Pancreas (tissue), 10 donors: ENCODE data around the gene DDX5. TPM values are rescaled to one million over a fixed set of nuclear protein-coding genes. Genes with fewer than 3 reads are reported as not detected.
A peak's percentile ranks its signal among the peaks of the same experiment; 100 is the strongest.

Source experiments
- ATAC-seq, 4 donors: fragments of 200-7000 bp; cut with Tn5 transposase; one replicate each; pipeline versions ENCODE4 v1.8.0 to v1.9.1; 2020; ENCODE audit warnings: mild to moderate bottlenecking in 4 of 4, moderate library complexity in 4 of 4
- DNase-seq, 6 donors: peaks; one replicate each; pipeline ENCODE4 v3.0.0-alpha.2; 2020
- FAIRE-seq: peaks from 2 replicates; lab custom pipeline; 2012; peaks lifted over from hg19 to GRCh38; lab: Jason Lieb, UNC
- H3K27ac ChIP-seq, 4 donors: fragments of 200-600 bp; sonication (generic); 1 replicate in 3 of 4; 2 replicates in 1 of 4; pipeline versions ENCODE4 v1.5.0 to v1.8.0; 2020
- H3K27me3 ChIP-seq, 4 donors: fragments of 200-600 bp; one replicate each; pipeline ENCODE4 v1.8.0; 2021
- H3K36me3 ChIP-seq, 3 donors: fragments of 200-600 bp; sonication (generic) in 1 of 3; one replicate each; pipeline versions ENCODE4 v1.5.0 to v1.8.0; 2020 to 2021
- H3K4me1 ChIP-seq, 3 donors: fragments of 200-600 bp; one replicate each; pipeline ENCODE4 v1.8.0; 2021
- H3K4me3 ChIP-seq, 4 donors: fragments of 200-600 bp; sonication (generic) in 2 of 4; one replicate each; pipeline versions ENCODE4 v1.5.0 to v1.8.0; 2020 to 2021
- H3K9me3 ChIP-seq, 4 donors: fragments of 200-600 bp; one replicate each; pipeline ENCODE4 v1.8.0; 2021
- CTCF ChIP-seq, 4 donors: fragments of 200-600 bp; sonication (generic) in 3 of 4; IDR thresholded peaks; one replicate each; pipeline versions ENCODE4 v1.5.0 to v1.8.0; 2021; ENCODE audit warnings: antibody characterized with exemption in 4 of 4
- WGBS, 2 donors: extraction: QIAGEN DNeasy Blood & Tissue Kit; methylation state at CpG; one replicate each; pipeline ENCODE4 v1.1.7; 2013; 5-methylcytosine and 5-hydroxymethylcytosine counted together
- intact Hi-C, 3 donors: fragments of 100-400 bp; cut with DNase I; formaldehyde crosslinking; loops; one replicate each; pipeline versions ENCODE4 v1.11.1 to v1.14.2; 2022
- polyA plus RNA-seq, 2 donors: library from polyadenylated mRNA; stranded (reverse); fragments of 200-250 nt; gene quantifications; one replicate each; pipeline ENCODE4 v1.2.3, GENCODE V29; 2013
- total RNA-seq, 6 donors: library from RNA; stranded (reverse); fragmentation: NEBNext Ultra II Directional in 4 of 6; extraction: Animal tissue kit (Norgen Biotek cat#: 25700) in 4 of 6; gene quantifications; one replicate each; pipeline versions ENCODE4 v1.2.1 to v1.2.4, GENCODE V29; 2021 to 2023
- donor health status: healthy with polysubstance abuse.
- donor health status: DM: no; HTN: no; CAD: no; lungs with moderate emphysema.
- donor health status: DM: no; HTN: no; CAD: no.
- donor health status: control.
- donor health status: control.
- donor health status: Bipolar disorder and iron deficiency.
- donor health status: DM: yes; HTN: yes; CAD: no.
- donor health status: DM: no; HTN: no; CAD: no.
- donor health status: DM: no; HTN: no; CAD: no.
- donor health status: DM: yes; HTN: yes; CAD: no.

Gene DDX5
- total and polyA plus RNA-seq, 8 donors, result 145 to 398 (median 229) TPM

DNA sequence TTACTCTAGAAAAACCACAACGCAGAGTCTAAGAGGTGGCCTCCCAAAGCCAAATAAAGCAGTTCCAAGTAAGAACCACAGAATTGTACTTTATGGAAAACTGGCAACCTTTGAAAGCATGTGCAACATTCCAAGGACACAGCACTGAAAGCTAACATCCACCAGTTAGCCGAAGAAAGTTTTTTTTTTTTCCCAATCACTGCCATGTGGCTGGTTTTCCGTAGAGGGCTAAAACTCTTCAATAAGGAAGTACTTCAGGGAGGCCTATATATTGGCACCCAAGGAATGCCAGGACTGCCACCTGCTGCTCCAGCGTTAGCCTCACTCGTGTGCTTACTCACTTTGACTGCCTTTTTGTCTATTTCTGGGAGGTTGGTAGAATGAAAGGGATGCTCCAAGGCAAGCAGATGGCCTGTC, 25.9 kb upstream of the DDX5 start:
- TF ChIP-seq CTCF (IDR thresholded peaks at IDR 0.05), result no peak
- H3K4me1 ChIP-seq, result peaks cover 0 to 6% (median 0%) of the 10 kb centered on the region in 3 donors
- no peaks in the 10 kb centered on the region for H3K9me3 ChIP-seq
- FAIRE-seq (no peak), ATAC-seq (peak; percentile 35 to 76 (median 56)), DNase-seq (no peak)
- no peak overlapping the region for H3K4me3 ChIP-seq
- H3K27ac ChIP-seq, result no peak overlapping the region
- H3K27me3 ChIP-seq, result no peaks in the 10 kb centered on the region
- peaks cover 10 to 65% (median 41%) of the 10 kb centered on the region in 3 donors for H3K36me3 ChIP-seq
- WGBS, 2 donors, result 38 to 47% methylated on average over 5 of the region's 5 CpGs
- intact Hi-C loops, result no loop called here

DNA sequence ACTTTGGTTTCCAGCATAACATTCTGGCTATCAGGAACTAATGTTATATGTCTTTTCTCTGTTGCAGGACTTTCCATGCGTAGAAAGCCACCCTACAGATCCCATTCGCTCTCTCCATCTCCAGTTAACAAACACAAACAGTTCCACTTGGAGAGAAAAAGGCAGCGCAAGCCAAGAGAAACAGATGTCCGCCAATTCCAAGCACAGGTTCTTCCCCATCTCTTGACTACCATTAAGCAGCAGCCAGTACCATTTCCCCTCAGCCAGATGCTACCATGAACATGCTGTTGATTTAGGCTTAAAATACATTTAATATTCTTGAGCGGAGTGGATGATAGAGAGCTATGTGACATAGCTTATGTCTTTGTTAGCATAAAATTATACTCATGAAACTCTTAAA, 23.1 kb upstream of the DDX5 start:
- DNase-seq, result no peak
- H3K4me1 ChIP-seq, result peaks cover 0 to 6% (median 0%) of the 10 kb centered on the region in 3 donors
- H3K27ac ChIP-seq, result no peak overlapping the region
- FAIRE-seq, result no peak
- H3K36me3 ChIP-seq, result peaks cover 10 to 83% (median 46%) of the 10 kb centered on the region in 3 donors
- H3K27me3 ChIP-seq, result no peaks in the 10 kb centered on the region
- H3K4me3 ChIP-seq, result no peak overlapping the region
- H3K9me3 ChIP-seq, result no peaks in the 10 kb centered on the region
- intact Hi-C loops, result no loop called here
- WGBS, 2 donors, result 91 to 94% methylated on average over 5 of the region's 5 CpGs
- no peak for TF ChIP-seq CTCF (IDR thresholded peaks at IDR 0.05)
- no peak for ATAC-seq

DNA sequence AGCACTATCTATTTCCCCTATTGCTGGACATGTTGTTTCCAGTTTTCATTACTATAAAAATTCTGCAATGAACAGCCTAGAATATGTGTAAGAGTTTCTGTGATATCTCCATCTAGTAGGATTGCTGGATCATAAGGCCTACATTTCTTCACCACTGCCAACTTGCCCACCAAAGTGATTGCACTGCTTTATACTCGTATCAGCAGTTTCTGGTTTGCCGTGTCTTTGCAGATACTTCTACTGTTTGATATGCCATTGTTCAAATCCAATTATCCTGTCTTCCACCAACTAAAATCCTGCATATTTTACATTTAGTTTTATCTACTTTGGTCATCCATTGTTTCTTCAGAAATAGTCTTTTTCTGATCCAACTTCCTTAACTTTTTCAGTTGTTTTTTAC, 21.8 kb upstream of the DDX5 start:
- no peak for FAIRE-seq

GRCh38 chr17:64520359-64520758, 14.3 kb upstream of the DDX5 start:
- no peaks in the 10 kb centered on the region for H3K4me1 ChIP-seq
- no peak overlapping the region for H3K4me3 ChIP-seq
- no peak for DNase-seq
- no peaks in the 10 kb centered on the region for H3K27me3 ChIP-seq
- intact Hi-C loops, result no loop called here
- 97 to 98% methylated on average over 6 of the region's 6 CpGs for WGBS, 2 donors
- TF ChIP-seq CTCF (IDR thresholded peaks at IDR 0.05), result no peak
- ATAC-seq, result no peak
- H3K36me3 ChIP-seq, result peaks cover 0 to 81% (median 6%) of the 10 kb centered on the region in 3 donors
- H3K27ac ChIP-seq, result no peak overlapping the region
- H3K9me3 ChIP-seq, result no peaks in the 10 kb centered on the region
- FAIRE-seq, result no peak

More for the DNA sequence above, 21.8 kb upstream of the DDX5 start:
- intact Hi-C loops, result no loop called here
- Histone ChIP-seq H3K27ac (no peak overlapping the region), H3K27me3 (no peaks in the 10 kb centered on the region), H3K9me3 (no peaks in the 10 kb centered on the region), H3K36me3 (peaks cover 10 to 84% (median 46%) of the 10 kb centered on the region in 3 donors), H3K4me3 (no peak overlapping the region), H3K4me1 (peaks cover 0 to 6% (median 0%) of the 10 kb centered on the region in 3 donors)
- no peak for DNase-seq
- TF ChIP-seq CTCF (IDR thresholded peaks at IDR 0.05), result no peak
- ATAC-seq, result no peak
- 95 to 98% methylated on average over 2 of the region's 2 CpGs for WGBS, 2 donors

DNA sequence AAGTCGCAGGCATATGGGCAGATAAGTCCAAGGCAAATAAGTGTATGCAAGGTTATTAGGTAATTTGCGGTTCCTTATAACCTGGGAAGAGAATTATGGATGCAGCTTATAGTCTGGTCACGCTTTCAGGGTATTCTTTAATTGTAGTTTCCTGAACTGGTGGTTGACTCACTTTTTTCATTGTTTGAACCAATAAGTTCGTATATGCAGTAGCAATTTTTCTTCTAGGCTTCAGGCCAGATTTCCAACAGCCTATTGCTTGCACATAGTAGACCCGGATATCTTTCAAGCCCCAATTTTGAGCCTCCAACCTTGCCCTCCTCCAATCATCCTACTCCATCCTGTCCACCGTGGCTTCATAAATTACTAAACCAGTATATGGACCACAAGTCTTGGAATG, 13.5 kb upstream of the DDX5 start:
- ATAC-seq (no peak), DNase-seq (no peak), FAIRE-seq (no peak)
- no peak for TF ChIP-seq CTCF (IDR thresholded peaks at IDR 0.05)
- intact Hi-C loops, result no loop called here
- no peaks in the 10 kb centered on the region for H3K9me3 ChIP-seq
- H3K27ac ChIP-seq, result no peak overlapping the region
- H3K27me3 ChIP-seq, result no peaks in the 10 kb centered on the region
- no peaks in the 10 kb centered on the region for H3K4me1 ChIP-seq
- WGBS, 2 donors, result 93 to 97% methylated on average over 6 of the region's 6 CpGs
- no peak overlapping the region for H3K4me3 ChIP-seq
- peaks cover 0 to 82% (median 5%) of the 10 kb centered on the region in 3 donors for H3K36me3 ChIP-seq
